Neural progenitor cell (in vitro differentiated cells): Measurements from ENCODE around the gene DAZL. TPM values are rescaled to one million over a fixed set of nuclear protein-coding genes. Genes with fewer than 3 reads are reported as not detected.

Experiments
- DNase-seq: peaks from one replicate; pipeline ENCODE4 v3.0.0-alpha.2; 2016; ENCODE audit warnings: low spot score
- H2AFZ ChIP-seq: fragments of 200-600 bp; sonication (generic); replicated peaks from 2 replicates; pipeline ENCODE4 v1.6.1; 2016; ENCODE audit warnings: antibody characterized with exemption
- H3F3A ChIP-seq: fragments of 200-600 bp; sonication (generic); 2 replicates; pipeline ENCODE4 v1.6.1; 2016; ENCODE audit warnings: antibody characterized with exemption, low read depth
- H3K27ac ChIP-seq: fragments of 200-600 bp; sonication (generic); 2 replicates; pipeline ENCODE4 v1.5.1; 2016; ENCODE audit warnings: mild to moderate bottlenecking
- H3K27me3 ChIP-seq: fragments of 200-600 bp; sonication (generic); 2 replicates; pipeline ENCODE4 v1.6.1; 2016; ENCODE audit warnings: mild to moderate bottlenecking, moderate library complexity
- H3K36me3 ChIP-seq: fragments of 200-600 bp; sonication (generic); 2 replicates; pipeline ENCODE4 v1.5.1; 2016
- H3K4me1 ChIP-seq: fragments of 200-600 bp; sonication (generic); 2 replicates; pipeline ENCODE4 v1.6.1; 2016; ENCODE audit warnings: mixed run types
- H3K4me2 ChIP-seq: fragments of 200-600 bp; sonication (generic); 2 replicates; pipeline ENCODE4 v1.6.1; 2016
- H3K4me3 ChIP-seq: fragments of 200-600 bp; sonication (generic); 2 replicates; pipeline ENCODE4 v1.5.1; 2016
- H3K79me2 ChIP-seq: fragments of 200-600 bp; sonication (generic); 2 replicates; pipeline ENCODE4 v1.6.1; 2016; ENCODE audit warnings: low read depth
- H3K9ac ChIP-seq: fragments of 200-600 bp; sonication (generic); 2 replicates; pipeline ENCODE4 v1.6.1; 2016
- H3K9me3 ChIP-seq: fragments of 200-600 bp; sonication (generic); 2 replicates; pipeline ENCODE4 v1.5.1; 2016; ENCODE audit warnings: low read depth
- H4K20me1 ChIP-seq: fragments of 200-600 bp; sonication (generic); 2 replicates; pipeline ENCODE4 v1.6.1; 2016; ENCODE audit warnings: low read depth
- H3K27ac Mint-ChIP-seq: 3 replicates; pipeline ENCODE4 v1.8.0; 2021; ENCODE audit warnings: mixed read lengths
- H3K27me3 Mint-ChIP-seq: 2 replicates; pipeline ENCODE4 v1.8.0; 2022; ENCODE audit warnings: low read depth, mild to moderate bottlenecking, inconsistent platforms, moderate library complexity, mixed read lengths; ENCODE audit not compliant: insufficient read depth
- H3K36me3 Mint-ChIP-seq: 3 replicates; pipeline ENCODE4 v1.8.0; 2021; ENCODE audit warnings: mixed read lengths
- H3K4me1 Mint-ChIP-seq: 3 replicates; pipeline ENCODE4 v1.8.0; 2021; ENCODE audit warnings: mixed read lengths
- H3K4me3 Mint-ChIP-seq: 3 replicates; pipeline ENCODE4 v1.8.0; 2021; ENCODE audit warnings: mild to moderate bottlenecking, moderate library complexity, mixed read lengths
- H3K9me3 Mint-ChIP-seq: 3 replicates; pipeline ENCODE4 v1.8.0; 2020; ENCODE audit warnings: mixed read lengths
- CTCF ChIP-seq: fragments of 200-600 bp; sonication (generic); IDR thresholded peaks from 2 replicates; pipeline ENCODE4 v1.5.1; 2017; ENCODE audit warnings: antibody characterized with exemption, mild to moderate bottlenecking
- EZH2 ChIP-seq: fragments of 200-600 bp; sonication (generic); IDR thresholded peaks from 2 replicates; pipeline ENCODE4 v1.6.1; 2017; ENCODE audit warnings: antibody characterized with exemption, mild to moderate bottlenecking, moderate library complexity
- EZH2phosphoT487 ChIP-seq: fragments of 200-600 bp; sonication (generic); IDR thresholded peaks from 2 replicates; pipeline ENCODE4 v1.6.1; 2017; ENCODE audit warnings: antibody characterized with exemption
- total RNA-seq: library from RNA; depleted of rRNA; stranded (reverse); fragments of >200 nt; gene quantifications from 2 replicates; pipeline ENCODE4 v1.2.3, GENCODE V29; 2015; ENCODE audit warnings: low replicate concordance

The DAZL gene
- total RNA-seq, 1 donor from 2014 or later = 4.7 TPM

- Histone ChIP-seq H3K4me2 (no peak overlapping the region), H3K4me3 (no peak overlapping the region), H4K20me1 (no peaks in the 10 kb centered on the region), H3F3A (peaks cover 35% of the 10 kb centered on the region), H3K79me2 (no peaks in the 10 kb centered on the region), H3K9ac (no peak overlapping the region), H3K27ac (no peak overlapping the region), H3K36me3 (no peaks in the 10 kb centered on the region), H3K9me3 (no peaks in the 10 kb centered on the region), H3K4me1 (peaks cover 17% of the 10 kb centered on the region), H3K27me3 (no peaks in the 10 kb centered on the region), H2AFZ (peak overlapping the region; percentile 71)
- Mint-ChIP-seq H3K36me3 (no peaks in the 10 kb centered on the region), H3K4me1 (peaks cover 28% of the 10 kb centered on the region), H3K4me3 (no peak overlapping the region), H3K27ac (peak overlapping the region; percentile 72), H3K9me3 (no peaks in the 10 kb centered on the region), H3K27me3 (peaks cover 7% of the 10 kb centered on the region)
- TF ChIP-seq EZH2phosphoT487 (no peak), EZH2 (no peak), CTCF (no peak)
- no peak for DNase-seq
Measured at GRCh38 chr3:16536996-16537395, 68.2 kb downstream of the DAZL start.

Other genes starting within 250 kb of the DAZL start
- 0.37 and 0.92 TPM in 2 replicates for gene RFTN1, start 91.7 kb downstream of the DAZL start, total RNA-seq